Jurkat, Clone E6-1 (cell line): ENCODE results near the gene IGF1.

Source experiments
- DNase-seq: peaks from one replicate; pipeline ENCODE4 v3.0.0-alpha.2; 2011; ENCODE audit warnings: low read depth, low spot score
- H3K4me3 ChIP-seq: 2 replicates; pipeline ENCODE4 v1.5.1; 2011; ENCODE audit warnings: mild to moderate bottlenecking, low read length, control low read depth, moderate library complexity

The IGF1 gene

DNA sequence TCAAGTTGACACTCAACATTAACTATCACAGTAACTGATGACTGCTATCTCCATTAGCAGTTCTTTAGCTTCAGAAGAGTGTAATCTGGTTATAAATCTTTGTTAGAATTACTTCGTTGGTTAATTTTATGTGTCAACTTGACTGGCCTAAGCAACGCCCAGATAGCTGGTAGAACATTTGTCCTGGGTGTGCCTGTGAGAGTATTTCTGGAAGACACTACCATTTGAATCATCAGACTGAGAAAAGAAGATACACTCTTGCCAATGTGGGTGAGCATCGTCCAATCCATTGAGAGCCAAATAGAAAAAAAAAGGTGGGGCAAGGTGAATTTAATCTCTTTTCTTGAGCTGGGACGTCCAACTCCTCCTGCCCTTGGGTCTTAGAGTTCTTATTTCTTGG lies 129.0 kb downstream of the IGF1 start:
- no peak overlapping the region for H3K4me3 ChIP-seq
- no peak for DNase-seq

- H3K4me3 ChIP-seq = no peak overlapping the region
- no peak for DNase-seq
Observed at GRCh38 chr12:102350070-102350469, 130.3 kb downstream of the IGF1 start.

DNA sequence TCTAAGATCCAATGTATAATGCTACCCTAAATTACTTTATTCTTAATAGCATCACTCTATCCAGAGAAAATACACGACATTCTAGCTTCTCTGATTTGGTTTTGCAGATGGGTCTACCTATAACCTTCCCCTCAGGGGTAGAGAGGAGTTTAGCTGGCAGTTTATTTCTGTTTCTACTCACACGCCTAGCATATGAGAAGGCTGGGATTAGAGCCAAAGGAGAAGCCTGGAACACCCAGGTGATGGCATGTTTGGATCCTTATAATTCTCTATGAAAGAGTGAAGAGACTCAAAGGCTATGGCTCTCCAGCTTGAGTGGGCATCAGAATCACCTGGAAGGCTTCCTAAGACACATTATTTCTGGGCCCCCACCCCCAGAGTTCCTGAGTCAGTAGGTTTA lies 131.3 kb downstream of the IGF1 start:
- no peak for DNase-seq
- no peak overlapping the region for H3K4me3 ChIP-seq

DNA sequence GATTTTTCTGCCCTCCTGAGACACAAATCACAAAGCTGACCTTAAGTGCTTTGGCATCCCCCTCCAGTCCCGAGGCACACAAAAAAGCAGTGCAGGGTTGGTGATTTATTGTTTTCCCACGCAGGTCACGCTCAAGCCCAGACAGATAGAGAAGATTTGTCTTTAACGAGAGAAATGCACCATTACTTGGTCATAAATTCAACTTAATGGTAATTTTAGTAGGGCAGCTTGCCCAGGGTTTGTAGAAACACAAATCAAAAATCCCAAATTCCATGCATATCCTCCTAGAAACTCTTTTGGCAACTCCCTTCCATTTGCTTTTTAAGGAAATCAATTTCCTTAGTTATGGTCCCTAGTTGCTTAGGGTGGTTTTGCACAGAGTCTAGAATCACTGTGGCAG lies 132.6 kb downstream of the IGF1 start:
- no peak for DNase-seq
- no peak overlapping the region for H3K4me3 ChIP-seq
